Measurements from ENCODE around the gene ATP10A.
"Not testable (repeated sequence)": the region's sequence is repeated elsewhere in the genome, so short reads cannot be mapped to it uniquely, and the experiment has no call there.

The ATP10A gene

GRCh38 chr15:25771736-25772135 lies 91.4 kb downstream of the ATP10A start:
- DNase-seq (ENCODE audit: low read depth) = not testable (repeated sequence)

GRCh38 chr15:25771338-25771706 lies 91.8 kb downstream of the ATP10A start:
- no peak for DNase-seq (ENCODE audit: low read depth)

GRCh38 chr15:25770618-25771337 lies 92.3 kb downstream of the ATP10A start:
- no peak for DNase-seq (ENCODE audit: low read depth)

GRCh38 chr15:25770031-25770430 lies 93.1 kb downstream of the ATP10A start:
- DNase-seq (ENCODE audit: low read depth) = no peak

GRCh38 chr15:25768271-25768670 lies 94.9 kb downstream of the ATP10A start:
- no peak for DNase-seq (ENCODE audit: low read depth)

GRCh38 chr15:25767356-25768151 lies 95.6 kb downstream of the ATP10A start:
- DNase-seq (ENCODE audit: low read depth) = no peak

- no peak for DNase-seq (ENCODE audit: low read depth)
Measured at GRCh38 chr15:25766417-25766816, 96.7 kb downstream of the ATP10A start.

GRCh38 chr15:25764980-25765735 lies 98.0 kb downstream of the ATP10A start:
- no peak for DNase-seq (ENCODE audit: low read depth)

- DNase-seq (ENCODE audit: low read depth) = no peak
Measured at GRCh38 chr15:25763954-25764353, 99.2 kb downstream of the ATP10A start.

- no peak for DNase-seq (ENCODE audit: low read depth)
Measured at GRCh38 chr15:25763331-25763751, 99.8 kb downstream of the ATP10A start.

GRCh38 chr15:25761971-25762662 lies 101.0 kb downstream of the ATP10A start:
- no peak for DNase-seq (ENCODE audit: low read depth)

GRCh38 chr15:25759421-25759820 lies 103.7 kb downstream of the ATP10A start:
- DNase-seq (ENCODE audit: low read depth) = no peak

- not testable (repeated sequence) for DNase-seq (ENCODE audit: low read depth)
Measured at GRCh38 chr15:25758612-25759011, 104.5 kb downstream of the ATP10A start.

GRCh38 chr15:25743548-25744275 lies 119.4 kb downstream of the ATP10A start:
- no peak for DNase-seq (ENCODE audit: low read depth)

GRCh38 chr15:25742776-25743547 lies 120.2 kb downstream of the ATP10A start:
- DNase-seq (ENCODE audit: low read depth) = no peak

- DNase-seq (ENCODE audit: low read depth) = no peak
Measured at GRCh38 chr15:25742041-25742730, 120.9 kb downstream of the ATP10A start.

GRCh38 chr15:25741256-25741580 lies 121.9 kb downstream of the ATP10A start:
- DNase-seq (ENCODE audit: low read depth) = no peak

- no peak for DNase-seq (ENCODE audit: low read depth)
Measured at GRCh38 chr15:25740383-25741255, 122.5 kb downstream of the ATP10A start.

- no peak for DNase-seq (ENCODE audit: low read depth)
Measured at GRCh38 chr15:25739687-25740121, 123.4 kb downstream of the ATP10A start.
